ENCODE results near the gene PKP3. TPM values are rescaled to one million over a fixed set of nuclear protein-coding genes. Genes with fewer than 3 reads are reported as not detected.

The PKP3 gene
- polyA plus RNA-seq, 4 donors: 72.5 to 152 (median 111) TPM

Other genes with a start within 250 kb of the PKP3 start
- gene SCGB1C1, start 201.1 kb upstream of the PKP3 start, polyA plus RNA-seq: not detected
- 10 to 100 TPM; 30.4 to 58.2 (median 35.5) TPM for gene BET1L, start 186.8 kb upstream of the PKP3 start, polyA plus RNA-seq
- gene RIC8A, start 186.5 kb upstream of the PKP3 start, polyA plus RNA-seq: 10 to 100 TPM; 57.8 to 64.3 (median 60.9) TPM
- gene SIRT3, start 157.9 kb upstream of the PKP3 start, polyA plus RNA-seq: 10 to 100 TPM; 15.9 to 46.7 (median 19.6) TPM
- 100 to 1,000 TPM; 104 to 159 (median 149) TPM for gene PSMD13, start 157.2 kb upstream of the PKP3 start, polyA plus RNA-seq
- gene NLRP6, start 115.8 kb upstream of the PKP3 start, polyA plus RNA-seq: 10 to 100 TPM; 42.2 to 81.5 (median 58.7) TPM
- gene PGGHG, start 105.1 kb upstream of the PKP3 start, polyA plus RNA-seq: 100 to 1,000 TPM in 3 of 4 donors, 10 to 100 TPM in 1; 86.9 to 154 (median 122) TPM
- gene IFITM5, start 94.7 kb upstream of the PKP3 start, polyA plus RNA-seq: under 1 TPM in 1 of 4 donors, not detected in 3; 0.90 TPM
- 100 to 1,000 TPM in 1 of 4 donors, 10 to 100 TPM in 3; 21.7 to 490 (median 51.9) TPM for gene IFITM2, start 86.4 kb upstream of the PKP3 start, polyA plus RNA-seq
- 100 to 1,000 TPM in 2 of 4 donors, 10 to 100 TPM in 1, 1 to 10 TPM in 1; 8.9 to 520 (median 146) TPM for gene IFITM1, start 80.2 kb upstream of the PKP3 start, polyA plus RNA-seq
- gene IFITM3, start 73.3 kb upstream of the PKP3 start, polyA plus RNA-seq: 1,000 to 10,000 TPM in 1 of 4 donors, 100 to 1,000 TPM in 2, 10 to 100 TPM in 1; 49.2 to 1,181 (median 147) TPM
- gene B4GALNT4, start 24.7 kb upstream of the PKP3 start, polyA plus RNA-seq: 10 to 100 TPM in 1 of 4 donors, 1 to 10 TPM in 3; 4.5 to 23.8 (median 7.5) TPM
- 100 to 1,000 TPM in 2 of 4 donors, 10 to 100 TPM in 2; 87.3 to 219 (median 156) TPM for gene SIGIRR, start 20.8 kb downstream of the PKP3 start, polyA plus RNA-seq
- gene ANO9, start 47.8 kb downstream of the PKP3 start, polyA plus RNA-seq: 100 to 1,000 TPM in 3 of 4 donors, 10 to 100 TPM in 1; 84.7 to 363 (median 220) TPM
- 10 to 100 TPM in 3 of 4 donors, 1 to 10 TPM in 1; 9.5 to 20.3 (median 15.4) TPM for gene PTDSS2, start 56.1 kb downstream of the PKP3 start, polyA plus RNA-seq
- gene RNH1, start 113.0 kb downstream of the PKP3 start, polyA plus RNA-seq: 100 to 1,000 TPM in 2 of 4 donors, 10 to 100 TPM in 2; 80.9 to 120 (median 100) TPM
- 100 to 1,000 TPM in 2 of 4 donors, 10 to 100 TPM in 2; 23.6 to 142 (median 92.7) TPM for gene HRAS, start 141.4 kb downstream of the PKP3 start, polyA plus RNA-seq
- 1 to 10 TPM in 2 of 4 donors, under 1 TPM in 2; 0.54 to 2.7 (median 1.0) TPM for gene LRRC56, start 143.3 kb downstream of the PKP3 start, polyA plus RNA-seq
- 10 to 100 TPM in 2 of 4 donors, 1 to 10 TPM in 2; 4.7 to 26.4 (median 11.9) TPM for gene LMNTD2, start 166.5 kb downstream of the PKP3 start, polyA plus RNA-seq
- gene RASSF7, start 166.8 kb downstream of the PKP3 start, polyA plus RNA-seq: 100 to 1,000 TPM in 2 of 4 donors, 10 to 100 TPM in 2; 49.1 to 174 (median 120) TPM
- 10 to 100 TPM; 14.6 to 43.3 (median 23.6) TPM for gene PHRF1, start 182.3 kb downstream of the PKP3 start, polyA plus RNA-seq
- 100 to 1,000 TPM in 2 of 4 donors, 10 to 100 TPM in 2; 14.5 to 115 (median 73.1) TPM for gene IRF7, start 221.7 kb downstream of the PKP3 start, polyA plus RNA-seq
- gene CDHR5, start 230.7 kb downstream of the PKP3 start, polyA plus RNA-seq: 1,000 to 10,000 TPM in 1 of 4 donors, 100 to 1,000 TPM in 3; 112 to 1,182 (median 936) TPM
- 100 to 1,000 TPM in 1 of 4 donors, 10 to 100 TPM in 2, 1 to 10 TPM in 1; 4.8 to 114 (median 22.3) TPM for gene SCT, start 233.0 kb downstream of the PKP3 start, polyA plus RNA-seq
- gene DRD4, start 243.1 kb downstream of the PKP3 start, polyA plus RNA-seq: 1 to 10 TPM in 2 of 4 donors, under 1 TPM in 2; 0.51 to 1.4 (median 1.1) TPM

All from small intestine (tissue), 4 donors.